NCI-H146 treated with DMSO at 0.1 percent for 48 hours (cell line): Measurements from ENCODE around the gene KRT222.

Experiments used
- DNase-seq: peaks from one replicate; lab custom pipeline; 2025; ENCODE audit not compliant: unreplicated experiment; lab: John Stamatoyannopoulos, UW

Gene KRT222

GRCh38 chr17:40659911-40660310, 5.1 kb downstream of the KRT222 start:
- DNase-seq = no peak

GRCh38 chr17:40658396-40658795, 6.6 kb downstream of the KRT222 start:
- no peak for DNase-seq

- DNase-seq = no peak
These were observed 13.0 kb downstream of the KRT222 start for GRCh38 chr17:40651939-40652338.

GRCh38 chr17:40648384-40648968, 16.5 kb downstream of the KRT222 start:
- DNase-seq = peak; percentile 42

- peak; percentile 49 for DNase-seq
These were observed 17.2 kb downstream of the KRT222 start, which contains the start of gene SMARCE1 for GRCh38 chr17:40647624-40648383. SMARCE1 (minus strand) TSS chr17:40647818; CDS start chr17:40645802, 2,016 bp downstream.

- DNase-seq = no peak
These were observed 18.0 kb downstream of the KRT222 start for GRCh38 chr17:40646791-40647623.

- no peak for DNase-seq
These were observed 19.0 kb downstream of the KRT222 start for GRCh38 chr17:40645943-40646342.

- no peak for DNase-seq
These were observed 19.7 kb downstream of the KRT222 start for GRCh38 chr17:40645291-40645690.

GRCh38 chr17:40637931-40638330, 27.0 kb downstream of the KRT222 start:
- DNase-seq = no peak

- DNase-seq = no peak
These were observed 31.1 kb downstream of the KRT222 start for GRCh38 chr17:40633871-40634270.

- no peak for DNase-seq
These were observed 32.8 kb downstream of the KRT222 start for GRCh38 chr17:40632216-40632615.

GRCh38 chr17:40629842-40630241, 35.1 kb downstream of the KRT222 start:
- DNase-seq = no peak

GRCh38 chr17:40625311-40625710, 39.7 kb downstream of the KRT222 start:
- no peak for DNase-seq

- no peak for DNase-seq
These were observed 41.4 kb downstream of the KRT222 start for GRCh38 chr17:40623419-40624210.

GRCh38 chr17:40622509-40622928, 42.5 kb downstream of the KRT222 start:
- no peak for DNase-seq

GRCh38 chr17:40621578-40621977, 43.4 kb downstream of the KRT222 start:
- no peak for DNase-seq

- no peak for DNase-seq
These were observed 44.0 kb downstream of the KRT222 start for GRCh38 chr17:40621019-40621418.

- DNase-seq = no peak
These were observed 46.0 kb downstream of the KRT222 start for GRCh38 chr17:40618754-40619625.

- no peak for DNase-seq
These were observed 47.2 kb downstream of the KRT222 start for GRCh38 chr17:40617678-40618240.

GRCh38 chr17:40616592-40616991, 48.4 kb downstream of the KRT222 start:
- DNase-seq = no peak
